Epidermal melanocyte (primary cell): ENCODE data around the gene NIM1K.
A peak's percentile ranks its signal among the peaks of the same experiment; 100 is the strongest.
"Not testable (repeated sequence)": the region's sequence is repeated elsewhere in the genome, so short reads cannot be mapped to it uniquely, and the experiment has no call there.

Experiments
- DNase-seq: peaks from one replicate; pipeline ENCODE4 v3.0.0; 2011; ENCODE audit warnings: low spot score; ENCODE audit not compliant: insufficient read length

The NIM1K gene

GRCh38 chr5:43190755-43191603, 1.0 kb upstream of the NIM1K start:
- no peak for DNase-seq

- no peak for DNase-seq
Measured at GRCh38 chr5:43192558-43193180, 644 bp downstream of the NIM1K start.

GRCh38 chr5:43193181-43193893, 1.3 kb downstream of the NIM1K start:
- DNase-seq = peak; percentile 77

- peak; percentile 50 for DNase-seq
Measured at GRCh38 chr5:43193894-43194265, 1.9 kb downstream of the NIM1K start.

GRCh38 chr5:43195670-43196265, 3.7 kb downstream of the NIM1K start:
- no peak for DNase-seq

GRCh38 chr5:43197535-43197934, 5.5 kb downstream of the NIM1K start:
- DNase-seq = no peak

- not testable (repeated sequence) for DNase-seq
Measured at GRCh38 chr5:43201442-43201841, 9.4 kb downstream of the NIM1K start.

GRCh38 chr5:43202380-43202779, 10.4 kb downstream of the NIM1K start:
- DNase-seq = no peak

- DNase-seq = no peak
Measured at GRCh38 chr5:43203373-43203772, 11.3 kb downstream of the NIM1K start.

GRCh38 chr5:43204958-43205357, 12.9 kb downstream of the NIM1K start:
- DNase-seq = no peak

GRCh38 chr5:43207601-43208000, 15.6 kb downstream of the NIM1K start:
- no peak for DNase-seq

- DNase-seq = no peak
Measured at GRCh38 chr5:43208658-43209057, 16.6 kb downstream of the NIM1K start.

GRCh38 chr5:43209060-43209459, 17.0 kb downstream of the NIM1K start:
- DNase-seq = no peak

GRCh38 chr5:43209833-43210232, 17.8 kb downstream of the NIM1K start:
- DNase-seq = no peak

- no peak for DNase-seq
Measured at GRCh38 chr5:43210570-43210969, 18.5 kb downstream of the NIM1K start.

GRCh38 chr5:43213951-43214350, 21.9 kb downstream of the NIM1K start:
- DNase-seq = no peak

- no peak for DNase-seq
Measured at GRCh38 chr5:43215073-43215631, 23.1 kb downstream of the NIM1K start.

GRCh38 chr5:43216941-43217340, 24.9 kb downstream of the NIM1K start:
- DNase-seq = no peak

- DNase-seq = no peak
Measured at GRCh38 chr5:43219120-43219519, 27.1 kb downstream of the NIM1K start.

- no peak for DNase-seq
Measured at GRCh38 chr5:43221502-43221901, 29.5 kb downstream of the NIM1K start.

GRCh38 chr5:43225649-43226245, 33.7 kb downstream of the NIM1K start:
- no peak for DNase-seq
